GM23248 (cell line): ENCODE measurements around the gene C16orf95. TPM values are rescaled to one million over a fixed set of nuclear protein-coding genes. Genes with fewer than 3 reads are reported as not detected.

Source experiments
- DNase-seq: peaks from one replicate; pipeline ENCODE4 v3.0.0-alpha.2; 2015
- H2AFZ ChIP-seq: fragments of 200-600 bp; sonication (generic); 2 replicates; pipeline ENCODE4 v1.6.1; 2016; ENCODE audit warnings: antibody characterized with exemption
- H3F3A ChIP-seq: fragments of 200-600 bp; sonication (generic); 2 replicates; pipeline ENCODE4 v1.6.1; 2016; ENCODE audit warnings: mild to moderate bottlenecking, antibody characterized with exemption, mixed run types; ENCODE audit not compliant: insufficient read depth
- H3K27ac ChIP-seq: fragments of 200-600 bp; sonication (generic); 2 replicates; pipeline ENCODE4 v1.5.1; 2016; ENCODE audit warnings: mild to moderate bottlenecking
- H3K27me3 ChIP-seq: fragments of 200-600 bp; sonication (generic); replicated peaks from 2 replicates; pipeline ENCODE4 v1.6.1; 2016; ENCODE audit warnings: mild to moderate bottlenecking; ENCODE audit not compliant: insufficient read depth
- H3K36me3 ChIP-seq: fragments of 200-600 bp; sonication (generic); 2 replicates; pipeline ENCODE4 v1.6.1; 2016; ENCODE audit warnings: low read depth, mild to moderate bottlenecking
- H3K4me1 ChIP-seq: fragments of 200-600 bp; sonication (generic); 2 replicates; pipeline ENCODE4 v1.6.1; 2016; ENCODE audit warnings: mild to moderate bottlenecking; ENCODE audit not compliant: insufficient read depth
- H3K4me2 ChIP-seq: fragments of 200-600 bp; sonication (generic); one replicate; pipeline ENCODE4 v1.6.1; 2016; ENCODE audit warnings: mild to moderate bottlenecking; ENCODE audit not compliant: unreplicated experiment
- H3K4me3 ChIP-seq: fragments of 200-600 bp; sonication (generic); 2 replicates; pipeline ENCODE4 v1.5.1; 2016; ENCODE audit warnings: mild to moderate bottlenecking
- H3K79me2 ChIP-seq: fragments of 200-600 bp; sonication (generic); 2 replicates; pipeline ENCODE4 v1.6.1; 2016; ENCODE audit warnings: mild to moderate bottlenecking; ENCODE audit not compliant: insufficient read depth
- H3K9ac ChIP-seq: fragments of 200-600 bp; sonication (generic); 2 replicates; pipeline ENCODE4 v1.6.1; 2016; ENCODE audit warnings: mild to moderate bottlenecking
- H3K9me2 ChIP-seq: fragments of 200-600 bp; sonication (generic); 2 replicates; pipeline ENCODE4 v1.6.1; 2016; ENCODE audit warnings: mixed run types, mild to moderate bottlenecking, moderate library complexity; ENCODE audit not compliant: insufficient read depth
- H3K9me3 ChIP-seq: fragments of 200-600 bp; sonication (generic); one replicate; pipeline ENCODE4 v1.6.1; 2017; ENCODE audit warnings: low read depth
- H4K20me1 ChIP-seq: fragments of 200-600 bp; sonication (generic); 2 replicates; pipeline ENCODE4 v1.6.0; 2016; ENCODE audit not compliant: insufficient read depth
- EZH2 ChIP-seq: fragments of 200-600 bp; sonication (generic); IDR thresholded peaks from 2 replicates; pipeline ENCODE4 v1.6.1; 2018; ENCODE audit warnings: antibody characterized with exemption, mild to moderate bottlenecking; ENCODE audit not compliant: insufficient read depth, poor library complexity, severe bottlenecking
- EZH2phosphoT487 ChIP-seq: fragments of 200-600 bp; sonication (generic); IDR thresholded peaks from 2 replicates; pipeline ENCODE4 v1.6.1; 2018; ENCODE audit warnings: antibody characterized with exemption, moderate library complexity, mild to moderate bottlenecking, low read depth; ENCODE audit not compliant: insufficient read depth
- WGBS, 2 experiments: methylation state at CpG; one replicate each; pipeline ENCODE4 v1.1.6; 2015 to 2017; ENCODE audit warnings: low lambda C conversion rate in 2 of 2, low coverage in 1 of 2; ENCODE audit errors: missing lambda C conversion rate in 2 of 2; 5-methylcytosine and 5-hydroxymethylcytosine counted together
- in situ Hi-C: fragments of 300-500 bp; cut with MboI; formaldehyde crosslinking; loops from 2 replicates; pipeline ENCODE4 v1.15.0; 2020
- polyA plus RNA-seq: library from polyadenylated mRNA; unstranded; fragments of >200 nt; fragmentation: Nextera tagmentation; extraction: Ambion mirVana; gene quantifications from 2 replicates; pipeline ENCODE4 v1.2.1, GENCODE V29; 2016
- total RNA-seq: library from RNA; depleted of rRNA; stranded (reverse); fragments of >200 nt; shearing (Covaris generic); gene quantifications from 2 replicates; pipeline ENCODE4 v1.2.3, GENCODE V29; 2014

The C16orf95 gene
- total and polyA plus RNA-seq, 2 experiments from 2014 or later, result 5.1 to 9.2 TPM

DNA sequence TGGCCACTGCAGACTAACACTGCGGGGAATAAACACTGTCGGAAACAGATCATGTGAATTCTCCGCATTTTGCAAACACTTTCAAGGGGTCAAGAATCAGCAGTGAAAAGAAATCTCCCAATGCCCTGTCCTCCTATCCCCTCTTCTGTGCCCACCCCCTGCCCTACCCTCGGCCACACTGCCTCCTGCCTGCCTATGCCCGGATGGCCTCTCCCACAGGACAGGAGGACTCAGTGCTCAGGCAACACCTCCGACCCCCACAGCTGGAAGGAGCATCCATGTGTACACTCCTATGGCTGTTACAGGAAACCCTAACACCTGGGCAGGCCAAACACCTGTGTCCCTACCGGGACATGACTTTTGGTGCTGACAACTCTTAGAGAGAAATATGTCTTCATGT is 41.9 kb upstream of the C16orf95 start:
- 0 out of 2 replicates have a peak, but pooled peaks cover 3% of the 10 kb centered on the region for H3K36me3 ChIP-seq
- no peak overlapping the region for H3K4me3 ChIP-seq
- no peak overlapping the region for H3K27ac ChIP-seq
- no peaks in the 10 kb centered on the region for H3K4me1 ChIP-seq
- 83 to 92% methylated on average over 7 of the region's 7 CpGs for WGBS, 2 experiments
- H3K4me2 ChIP-seq, result no peak overlapping the region
- H2AFZ ChIP-seq, result no peak overlapping the region
- no peaks in the 10 kb centered on the region for H3F3A ChIP-seq
- H3K9me2 ChIP-seq, result no peaks in the 10 kb centered on the region
- in situ Hi-C loops, result no loop called here
- no peak overlapping the region for H3K9ac ChIP-seq
- DNase-seq, result no peak
- H3K79me2 ChIP-seq, result peaks cover 55% of the 10 kb centered on the region
- H3K27me3 ChIP-seq, result no peaks in the 10 kb centered on the region
- H3K9me3 ChIP-seq, result no peaks in the 10 kb centered on the region
- TF ChIP-seq EZH2, result no peak
- TF ChIP-seq EZH2phosphoT487, result no peak
- no peaks in the 10 kb centered on the region for H4K20me1 ChIP-seq

DNA sequence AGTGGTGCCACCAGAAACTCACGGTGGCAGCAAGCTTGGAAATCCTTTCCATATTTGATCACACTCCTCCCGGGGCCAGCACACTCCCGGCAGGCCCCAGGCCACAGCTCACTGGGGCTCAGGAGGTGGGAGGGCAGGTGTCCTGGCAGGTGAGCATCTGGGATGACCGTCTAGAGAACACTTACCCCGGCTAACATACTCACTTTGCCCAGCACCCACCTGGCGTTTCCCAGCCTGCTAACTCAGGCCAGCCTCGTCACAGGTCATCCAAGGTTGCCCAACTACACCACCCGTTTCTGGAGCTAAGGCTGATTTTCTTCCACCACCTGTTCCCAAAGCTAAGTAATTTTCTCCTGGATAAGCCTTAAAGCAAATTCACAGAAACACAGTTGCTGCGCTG is 41.5 kb upstream of the C16orf95 start:
- no peaks in the 10 kb centered on the region for H3F3A ChIP-seq
- no peak overlapping the region for H3K27ac ChIP-seq
- no peak for DNase-seq
- H3K27me3 ChIP-seq, result no peaks in the 10 kb centered on the region
- no peak overlapping the region for H3K4me3 ChIP-seq
- peaks cover 54% of the 10 kb centered on the region for H3K79me2 ChIP-seq
- no peak overlapping the region for H3K9ac ChIP-seq
- in situ Hi-C loops, result no loop called here
- no peak for TF ChIP-seq EZH2
- TF ChIP-seq EZH2phosphoT487, result no peak
- H3K4me1 ChIP-seq, result no peaks in the 10 kb centered on the region
- H3K4me2 ChIP-seq, result no peak overlapping the region
- H3K9me3 ChIP-seq, result no peaks in the 10 kb centered on the region
- 0 out of 2 replicates have a peak, but pooled peaks cover 3% of the 10 kb centered on the region for H3K36me3 ChIP-seq
- H2AFZ ChIP-seq, result no peak overlapping the region
- no peaks in the 10 kb centered on the region for H4K20me1 ChIP-seq
- 89 to 95% methylated on average over 9 of the region's 9 CpGs for WGBS, 2 experiments
- H3K9me2 ChIP-seq, result no peaks in the 10 kb centered on the region

- H3K27me3 ChIP-seq, result no peaks in the 10 kb centered on the region
- no peak overlapping the region for H3K4me3 ChIP-seq
- no peaks in the 10 kb centered on the region for H3K4me1 ChIP-seq
- H4K20me1 ChIP-seq, result no peaks in the 10 kb centered on the region
- in situ Hi-C loops, result no loop called here
- no peak overlapping the region for H3K9ac ChIP-seq
- no peak for TF ChIP-seq EZH2phosphoT487
- TF ChIP-seq EZH2, result no peak
- H3F3A ChIP-seq, result no peaks in the 10 kb centered on the region
- no peak overlapping the region for H3K27ac ChIP-seq
- peaks cover 50% of the 10 kb centered on the region for H3K79me2 ChIP-seq
- WGBS, 2 experiments, result 88 to 89% methylated on average over 17 of the region's 17 CpGs
- H3K36me3 ChIP-seq, result 0 out of 2 replicates have a peak, but pooled peaks cover 3% of the 10 kb centered on the region
- H2AFZ ChIP-seq, result no peak overlapping the region
- H3K9me3 ChIP-seq, result no peaks in the 10 kb centered on the region
- H3K9me2 ChIP-seq, result no peaks in the 10 kb centered on the region
- DNase-seq, result no peak
- no peak overlapping the region for H3K4me2 ChIP-seq
These were observed 41.1 kb upstream of the C16orf95 start for GRCh38 chr16:87358250-87358649.

GRCh38 chr16:87356491-87356853 is 39.3 kb upstream of the C16orf95 start:
- TF ChIP-seq EZH2phosphoT487 (no peak), EZH2 (no peak)
- no peak overlapping the region for H2AFZ ChIP-seq
- no peaks in the 10 kb centered on the region for H4K20me1 ChIP-seq
- in situ Hi-C loops, result no loop called here
- no peak overlapping the region for H3K4me3 ChIP-seq
- no peaks in the 10 kb centered on the region for H3F3A ChIP-seq
- DNase-seq, result no peak
- H3K79me2 ChIP-seq, result peaks cover 40% of the 10 kb centered on the region
- no peaks in the 10 kb centered on the region for H3K9me3 ChIP-seq
- H3K4me1 ChIP-seq, result peaks cover 1% of the 10 kb centered on the region; the same call in 1 of the 2 replicates
- H3K4me2 ChIP-seq, result no peak overlapping the region
- H3K9ac ChIP-seq, result no peak overlapping the region
- H3K9me2 ChIP-seq, result no peaks in the 10 kb centered on the region
- no peak overlapping the region for H3K27ac ChIP-seq
- no peaks in the 10 kb centered on the region for H3K27me3 ChIP-seq
- WGBS, 2 experiments, result 91 to 97% methylated on average over 8 of the region's 8 CpGs
- no peaks in the 10 kb centered on the region for H3K36me3 ChIP-seq

GRCh38 chr16:87353613-87354012 is 36.4 kb upstream of the C16orf95 start:
- 96 to 98% methylated on average over 17 of the region's 17 CpGs for WGBS, 2 experiments
- Histone ChIP-seq H3K4me2 (no peak overlapping the region), H3K4me1 (peaks cover 15% of the 10 kb centered on the region), H4K20me1 (no peaks in the 10 kb centered on the region), H2AFZ (no peak overlapping the region), H3K79me2 (peaks cover 33% of the 10 kb centered on the region), H3K9me3 (no peaks in the 10 kb centered on the region), H3K36me3 (no peaks in the 10 kb centered on the region), H3K4me3 (no peak overlapping the region), H3K27me3 (no peaks in the 10 kb centered on the region), H3K9ac (no peak overlapping the region), H3F3A (peaks cover 16% of the 10 kb centered on the region), H3K27ac (no peak overlapping the region), H3K9me2 (no peaks in the 10 kb centered on the region)
- DNase-seq, result no peak
- in situ Hi-C loops, result no loop called here
- TF ChIP-seq EZH2 (no peak), EZH2phosphoT487 (no peak)
